Panc1 (cell line): Measurements from ENCODE around the gene ARL15. TPM values are rescaled to one million over a fixed set of nuclear protein-coding genes. Genes with fewer than 3 reads are reported as not detected.

ENCODE experiments used
- ATAC-seq: fragments of 200-7000 bp; cut with Tn5 transposase; 2 replicates; pipeline ENCODE4 v1.9.1; 2020; ENCODE audit warnings: mild to moderate bottlenecking, moderate library complexity
- BruUV-seq: library from RNA; stranded (reverse); fragments of 400-500 nt; replicated peaks from 2 replicates; lab custom pipeline; 2021; lab: Mats Ljungman, UMichigan
- CTCF ChIA-PET: fragments of 300-600 bp; sonication (Branson Sonifier 250); formaldehyde crosslinking; loops from one replicate; lab custom pipeline; 2022; ENCODE audit warnings: antibody characterized with exemption; lab: Charles Lee
- POLR2A ChIA-PET: fragments of 300-600 bp; sonication (Branson Sonifier 250); formaldehyde crosslinking; loops from one replicate; lab custom pipeline; 2022; ENCODE audit warnings: antibody characterized with exemption; lab: Charles Lee
- DNase-seq: peaks from one replicate; pipeline ENCODE4 v3.0.0-alpha.2; 2010; ENCODE audit warnings: low read depth, low spot score
- H3K27ac ChIP-seq: 2 replicates; pipeline ENCODE4 v1.5.1; 2011; ENCODE audit warnings: mild to moderate bottlenecking, low read length, inconsistent platforms
- H3K27me3 ChIP-seq: fragments of 200-500 bp; sonication (Bioruptor generic); 2 replicates; pipeline ENCODE4 v1.6.0; 2014; ENCODE audit warnings: low read length, inconsistent platforms; ENCODE audit not compliant: control insufficient read depth, insufficient read depth
- H3K36me3 ChIP-seq: fragments of 200-500 bp; sonication (Bioruptor generic); 2 replicates; pipeline ENCODE4 v1.5.1; 2014; ENCODE audit warnings: inconsistent platforms, mild to moderate bottlenecking, low read length, moderate library complexity; ENCODE audit not compliant: control insufficient read depth, insufficient read depth
- H3K4me1 ChIP-seq: 2 replicates; pipeline ENCODE4 v1.5.1; 2011; ENCODE audit warnings: inconsistent platforms, mild to moderate bottlenecking, low read length, moderate library complexity; ENCODE audit not compliant: control insufficient read depth, insufficient read depth
- H3K4me3 ChIP-seq, 2 experiments: 2 replicates each; pipeline ENCODE4 v1.5.1; 2011 to 2012; ENCODE audit warnings: low read depth in 2 of 2, low read length in 2 of 2, mild to moderate bottlenecking in 2 of 2, inconsistent platforms in 1 of 2, moderate library complexity in 1 of 2
- H3K9me3 ChIP-seq: fragments of 200-500 bp; sonication (Bioruptor generic); 2 replicates; pipeline ENCODE4 v1.5.1; 2014; ENCODE audit warnings: low read depth, mild to moderate bottlenecking, inconsistent platforms, low read length, moderate library complexity; ENCODE audit not compliant: control insufficient read depth, insufficient read depth
- CTCF ChIP-seq: fragments of 450-650 bp; IDR thresholded peaks from 2 replicates; pipeline ENCODE4 v1.5.1; 2017; ENCODE audit warnings: mild to moderate bottlenecking
- POLR2AphosphoS5 ChIP-seq: IDR thresholded peaks from 2 replicates; pipeline ENCODE4 v1.6.1; 2012; ENCODE audit warnings: mild to moderate bottlenecking, low read depth, low read length, moderate library complexity
- SIN3A ChIP-seq: IDR thresholded peaks from 2 replicates; pipeline ENCODE4 v1.6.1; 2012; ENCODE audit warnings: low read depth, mild to moderate bottlenecking, low read length, moderate library complexity, borderline replicate concordance; ENCODE audit not compliant: insufficient read depth
- TCF7L2 ChIP-seq: IDR thresholded peaks from 2 replicates; pipeline ENCODE4 v1.6.1; 2011; ENCODE audit warnings: mild to moderate bottlenecking, low read depth, low read length, inconsistent platforms
- in situ Hi-C: cut with HindIII; loops from 2 replicates; pipeline ENCODE4 v1.10.0; 2016; ENCODE audit warnings: low sequenced_read_pairs, low pct_unique_long_range_greater_than_20kb
- intact Hi-C: fragments of 100-400 bp; cut with micrococcal nuclease; formaldehyde crosslinking; loops from one replicate; pipeline ENCODE4 v1.10.0; 2022; ENCODE audit not compliant: unreplicated experiment
- total RNA-seq: library from RNA; stranded (reverse); gene quantifications from one replicate; pipeline ENCODE4 v1.2.1, GENCODE V29; 2021; ENCODE audit not compliant: unreplicated experiment
- TF ChIP-seq, protein P1 (sequence below), 2 experiments: IDR thresholded peaks; 2 replicates each; pipeline ENCODE4 v1.6.1; 2011 to 2012; ENCODE audit warnings: low read depth in 2 of 2, control low read depth in 1 of 2, low read length in 1 of 2, mild to moderate bottlenecking in 1 of 2, moderate library complexity in 1 of 2; ENCODE audit not compliant: insufficient read depth in 1 of 2

The ARL15 gene
- total RNA-seq, 1 experiment from 2014 or later: 16.5 TPM

DNA sequence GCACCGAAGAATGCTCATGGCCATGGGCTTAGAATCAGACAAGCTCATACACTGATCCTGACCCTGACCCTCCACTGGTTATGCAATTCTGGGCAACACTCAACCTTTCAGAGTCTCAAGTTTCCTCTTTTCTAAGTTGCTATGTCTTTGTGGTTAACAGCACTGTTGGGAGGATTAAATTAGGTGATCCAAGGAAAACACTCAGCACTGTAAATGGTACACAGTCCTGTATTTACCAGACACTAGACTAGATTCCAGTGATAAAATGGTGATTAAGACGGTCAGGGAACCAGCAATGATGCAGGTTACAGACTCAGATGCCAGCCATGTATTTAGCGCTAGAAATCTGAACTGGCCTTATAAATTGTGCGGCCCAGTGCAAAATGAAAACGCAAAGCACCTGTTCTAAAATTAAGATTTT, 8.1 kb downstream of the ARL15 start:
- in situ Hi-C loops: no loop called here
- POLR2A ChIA-PET: no interaction called here
- no peak for DNase-seq
- Histone ChIP-seq H3K9me3 (no peaks in the 10 kb centered on the region), H3K27me3 (no peaks in the 10 kb centered on the region), H3K4me3 (no peak overlapping the region), H3K36me3 (no peaks in the 10 kb centered on the region), H3K4me1 (peaks cover 4% of the 10 kb centered on the region; the same call in 1 of the 2 replicates), H3K27ac (no peak overlapping the region)
- no TSS peak for BruUV-seq
- intact Hi-C loops: no loop called here
- ATAC-seq: no peak
- CTCF ChIA-PET: no interaction called here
- TF ChIP-seq SIN3A (no peak), POLR2AphosphoS5 (no peak), CTCF (no peak), TCF7L2 (no peak)
- TF ChIP-seq, protein P1, sequence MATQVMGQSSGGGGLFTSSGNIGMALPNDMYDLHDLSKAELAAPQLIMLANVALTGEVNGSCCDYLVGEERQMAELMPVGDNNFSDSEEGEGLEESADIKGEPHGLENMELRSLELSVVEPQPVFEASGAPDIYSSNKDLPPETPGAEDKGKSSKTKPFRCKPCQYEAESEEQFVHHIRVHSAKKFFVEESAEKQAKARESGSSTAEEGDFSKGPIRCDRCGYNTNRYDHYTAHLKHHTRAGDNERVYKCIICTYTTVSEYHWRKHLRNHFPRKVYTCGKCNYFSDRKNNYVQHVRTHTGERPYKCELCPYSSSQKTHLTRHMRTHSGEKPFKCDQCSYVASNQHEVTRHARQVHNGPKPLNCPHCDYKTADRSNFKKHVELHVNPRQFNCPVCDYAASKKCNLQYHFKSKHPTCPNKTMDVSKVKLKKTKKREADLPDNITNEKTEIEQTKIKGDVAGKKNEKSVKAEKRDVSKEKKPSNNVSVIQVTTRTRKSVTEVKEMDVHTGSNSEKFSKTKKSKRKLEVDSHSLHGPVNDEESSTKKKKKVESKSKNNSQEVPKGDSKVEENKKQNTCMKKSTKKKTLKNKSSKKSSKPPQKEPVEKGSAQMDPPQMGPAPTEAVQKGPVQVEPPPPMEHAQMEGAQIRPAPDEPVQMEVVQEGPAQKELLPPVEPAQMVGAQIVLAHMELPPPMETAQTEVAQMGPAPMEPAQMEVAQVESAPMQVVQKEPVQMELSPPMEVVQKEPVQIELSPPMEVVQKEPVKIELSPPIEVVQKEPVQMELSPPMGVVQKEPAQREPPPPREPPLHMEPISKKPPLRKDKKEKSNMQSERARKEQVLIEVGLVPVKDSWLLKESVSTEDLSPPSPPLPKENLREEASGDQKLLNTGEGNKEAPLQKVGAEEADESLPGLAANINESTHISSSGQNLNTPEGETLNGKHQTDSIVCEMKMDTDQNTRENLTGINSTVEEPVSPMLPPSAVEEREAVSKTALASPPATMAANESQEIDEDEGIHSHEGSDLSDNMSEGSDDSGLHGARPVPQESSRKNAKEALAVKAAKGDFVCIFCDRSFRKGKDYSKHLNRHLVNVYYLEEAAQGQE (IDR thresholded peaks at IDR 0.05; ENCODE audit: insufficient read depth in 1 of 2, low read depth in 2 of 2, low read length in 1 of 2): no peak

- POLR2A ChIA-PET: no interaction called here
- Histone ChIP-seq H3K4me1 (peaks cover 1% of the 10 kb centered on the region; the same call in 1 of the 2 replicates), H3K4me3 (no peak overlapping the region), H3K36me3 (no peaks in the 10 kb centered on the region), H3K27me3 (no peaks in the 10 kb centered on the region), H3K9me3 (no peaks in the 10 kb centered on the region), H3K27ac (no peak overlapping the region)
- BruUV-seq: no TSS peak
- DNase-seq (no peak), ATAC-seq (no peak)
- intact Hi-C loops (no loop called here), in situ Hi-C loops (no loop called here)
- CTCF ChIA-PET: no interaction called here
- TF ChIP-seq POLR2AphosphoS5 (no peak), TCF7L2 (no peak), SIN3A (no peak), CTCF (no peak)
- TF ChIP-seq, protein P1 (IDR thresholded peaks at IDR 0.05; ENCODE audit: insufficient read depth in 1 of 2, low read depth in 2 of 2, low read length in 1 of 2): no peak
Measured at GRCh38 chr5:54301849-54302248, 8.5 kb downstream of the ARL15 start.
